ENCODE results near the gene RNF212. TPM values are rescaled to one million over a fixed set of nuclear protein-coding genes. Genes with fewer than 3 reads are reported as not detected.
"Not testable (repeated sequence)": the region's sequence is repeated elsewhere in the genome, so short reads cannot be mapped to it uniquely, and the experiment has no call there.

The RNF212 gene, protein sequence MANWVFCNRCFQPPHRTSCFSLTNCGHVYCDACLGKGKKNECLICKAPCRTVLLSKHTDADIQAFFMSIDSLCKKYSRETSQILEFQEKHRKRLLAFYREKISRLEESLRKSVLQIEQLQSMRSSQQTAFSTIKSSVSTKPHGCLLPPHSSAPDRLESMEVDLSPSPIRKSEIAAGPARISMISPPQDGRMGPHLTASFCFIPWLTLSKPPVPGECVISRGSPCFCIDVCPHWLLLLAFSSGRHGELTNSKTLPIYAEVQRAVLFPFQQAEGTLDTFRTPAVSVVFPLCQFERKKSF
- total RNA-seq: not detected in 2 replicates
- not detected for polyA plus RNA-seq (2012)

DNA sequence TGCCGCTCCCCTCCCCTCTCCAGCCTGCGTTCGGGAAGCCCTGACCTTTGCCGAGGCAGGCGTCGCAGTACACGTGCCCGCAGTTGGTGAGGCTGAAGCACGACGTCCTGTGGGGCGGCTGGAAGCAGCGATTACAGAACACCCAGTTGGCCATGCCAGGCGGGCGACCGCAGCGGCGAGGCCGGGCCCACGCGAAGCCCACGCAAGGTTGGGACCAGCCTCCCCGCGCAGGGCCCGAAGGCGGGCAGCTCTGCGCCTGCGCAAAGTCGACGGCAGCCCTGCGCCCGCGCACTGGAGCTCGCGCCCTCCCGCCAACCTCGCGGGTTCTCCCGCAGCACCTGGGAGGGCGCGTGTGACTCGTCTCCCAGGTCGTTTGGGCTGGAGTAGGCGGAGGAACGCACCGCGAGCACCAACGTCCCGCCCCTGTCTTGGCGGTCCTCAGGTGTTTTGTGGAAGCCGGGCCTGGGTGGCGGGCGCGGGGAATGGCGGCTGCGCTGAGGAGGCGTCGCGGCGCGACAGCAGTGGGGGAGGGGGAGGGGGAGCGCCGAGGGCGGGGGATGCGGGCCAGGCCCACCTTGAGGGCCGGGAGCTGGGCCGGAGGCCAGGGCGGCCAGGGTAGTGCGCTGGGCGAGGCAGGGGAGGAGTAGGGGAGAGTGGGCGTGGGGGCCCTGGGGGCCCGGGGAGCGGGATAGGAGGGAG, at the start of gene RNF212:
TSS of gene RNF212 (minus strand) at position 254 of the 699 bp plus-strand sequence. CDS start at position 154, 100 bp downstream.
- DNase-seq (ENCODE audit: low read depth): no peak

DNA sequence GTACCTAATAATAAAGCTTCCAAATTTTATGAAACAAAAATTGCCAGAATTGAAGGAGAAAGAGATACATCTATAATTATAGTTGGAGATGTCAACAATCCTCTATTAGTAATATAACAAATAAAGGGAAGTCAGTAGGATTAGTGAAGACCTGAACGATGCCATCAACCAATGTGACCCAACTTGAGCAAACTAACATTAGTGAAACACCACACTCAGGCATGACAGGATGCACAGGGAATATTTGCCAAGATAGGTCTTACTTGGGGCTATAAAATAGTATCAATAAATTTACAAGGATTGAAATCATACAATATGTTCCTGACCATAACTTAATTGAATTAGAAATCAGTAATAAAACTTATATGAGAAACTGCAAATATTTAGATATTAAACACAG, 47.0 kb upstream of the RNF212 start:
- no peak for DNase-seq (ENCODE audit: low read depth)

DNA sequence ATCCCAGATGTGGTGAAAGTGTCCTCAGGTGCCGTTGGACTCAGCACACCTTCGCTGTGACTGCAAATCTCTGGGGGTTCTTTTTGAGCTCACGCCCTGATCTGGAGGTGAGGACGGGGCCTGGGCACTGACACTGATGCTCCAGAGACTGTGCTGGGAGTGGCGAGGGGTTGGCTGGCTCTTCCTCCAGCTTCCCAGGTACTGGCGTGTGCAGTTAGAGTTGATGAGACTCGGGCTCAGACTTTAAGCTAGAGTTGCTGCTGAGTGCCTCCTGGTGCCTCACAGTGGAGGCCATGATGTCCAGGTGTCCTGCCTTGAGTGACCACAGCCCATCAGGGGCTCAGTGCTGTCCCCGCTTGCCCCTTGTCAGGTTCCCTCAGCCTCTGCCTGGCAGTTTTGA, 42.7 kb upstream of the RNF212 start:
- DNase-seq (ENCODE audit: low read depth): no peak

DNA sequence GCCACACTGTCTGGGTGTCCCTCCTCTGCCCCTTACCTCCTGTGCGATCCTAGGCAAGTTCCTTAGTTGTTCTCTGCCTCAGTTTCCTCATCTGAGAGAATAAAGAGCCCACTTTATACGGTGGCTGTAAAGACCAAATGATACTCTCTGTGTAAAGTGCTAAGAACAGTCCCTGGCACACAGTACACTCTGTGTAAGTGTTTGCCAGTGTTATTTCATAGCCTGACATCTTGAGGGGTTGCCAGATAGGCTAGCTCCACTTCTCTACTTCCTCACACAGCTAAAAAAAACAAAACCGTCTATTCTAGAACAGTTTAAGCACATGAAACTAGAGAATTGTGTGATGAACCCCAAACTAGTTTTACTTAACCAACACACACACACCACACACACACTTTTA, 42.0 kb upstream of the RNF212 start:
- no peak for DNase-seq (ENCODE audit: low read depth)

DNA sequence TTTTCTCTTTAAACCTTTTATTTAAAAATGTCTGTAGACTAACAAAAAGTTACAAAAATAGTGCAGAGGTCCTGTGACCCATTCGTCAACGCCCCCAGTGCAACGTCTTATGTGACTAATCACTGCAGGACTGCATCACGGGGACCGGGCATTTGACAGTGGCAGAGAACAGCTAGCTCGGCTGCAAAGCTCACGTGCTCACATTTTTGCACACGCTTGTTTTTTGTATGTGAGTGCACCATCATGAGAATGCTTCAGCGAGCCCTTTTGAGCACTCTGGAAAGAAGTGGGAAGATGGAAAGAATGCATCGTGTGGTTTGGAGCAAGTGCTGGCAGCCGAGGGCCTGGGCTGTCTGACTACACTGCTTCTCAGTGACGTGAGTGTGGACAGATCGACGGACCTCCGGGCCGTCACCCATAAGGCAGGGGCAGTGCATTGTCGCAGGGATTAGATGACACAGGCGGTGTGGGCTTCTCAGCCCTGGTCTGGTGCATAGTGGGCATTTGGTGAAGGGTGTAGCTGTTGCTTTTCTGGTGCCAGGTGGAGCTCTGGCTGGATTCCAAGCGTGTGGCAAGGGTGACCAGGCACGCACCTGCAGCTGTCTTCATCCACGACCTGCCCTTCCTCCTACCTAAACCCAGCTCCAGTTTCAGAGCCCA, 41.3 kb upstream of the RNF212 start:
- no peak for DNase-seq (ENCODE audit: low read depth)

DNA sequence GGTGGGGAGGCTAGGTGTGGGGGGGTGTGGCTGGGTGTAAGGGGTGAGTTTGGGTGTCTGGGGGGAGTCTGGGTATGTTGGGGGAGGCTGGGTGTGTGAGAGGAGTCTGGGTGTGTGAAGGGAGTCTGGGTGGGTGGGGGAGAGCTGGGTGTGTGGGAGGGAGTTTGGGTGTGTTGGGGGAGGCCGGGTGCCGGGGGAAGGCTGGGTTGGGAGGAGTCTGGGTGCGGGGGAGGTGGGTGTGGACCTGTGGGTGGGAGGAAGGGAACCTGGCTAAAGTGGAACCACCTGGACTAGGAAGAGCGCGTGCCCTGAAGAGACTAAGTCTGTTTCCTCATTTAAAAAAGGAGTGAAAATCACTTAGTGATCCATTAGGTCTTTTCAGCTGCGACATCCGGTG, 40.8 kb upstream of the RNF212 start:
- DNase-seq (ENCODE audit: low read depth): no peak

DNA sequence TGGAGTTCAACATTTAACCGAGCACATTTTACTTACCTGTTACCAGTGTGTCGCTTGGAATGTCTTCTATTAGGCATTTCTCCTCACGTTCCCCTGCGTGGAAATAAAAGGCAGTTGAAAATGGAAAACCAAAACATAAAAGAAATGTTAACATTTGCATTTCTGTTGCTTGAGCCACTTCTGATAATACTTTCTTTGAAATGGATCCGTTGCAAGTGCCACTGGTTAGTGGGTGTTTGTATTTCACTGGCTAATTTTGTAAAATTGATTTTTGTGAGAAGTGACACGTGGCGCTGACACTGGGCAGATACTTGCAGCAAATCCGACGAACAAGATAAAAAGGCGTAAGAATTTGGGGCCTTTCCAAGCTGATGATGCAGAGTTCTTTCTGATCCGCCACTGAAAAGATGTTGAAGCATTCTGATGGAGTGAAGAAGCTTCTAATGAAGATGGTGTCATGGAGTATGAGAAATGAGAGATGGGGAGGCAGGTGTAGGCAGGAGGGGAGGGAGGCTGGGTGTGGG, 40.3 kb upstream of the RNF212 start:
- DNase-seq (ENCODE audit: low read depth): no peak

DNA sequence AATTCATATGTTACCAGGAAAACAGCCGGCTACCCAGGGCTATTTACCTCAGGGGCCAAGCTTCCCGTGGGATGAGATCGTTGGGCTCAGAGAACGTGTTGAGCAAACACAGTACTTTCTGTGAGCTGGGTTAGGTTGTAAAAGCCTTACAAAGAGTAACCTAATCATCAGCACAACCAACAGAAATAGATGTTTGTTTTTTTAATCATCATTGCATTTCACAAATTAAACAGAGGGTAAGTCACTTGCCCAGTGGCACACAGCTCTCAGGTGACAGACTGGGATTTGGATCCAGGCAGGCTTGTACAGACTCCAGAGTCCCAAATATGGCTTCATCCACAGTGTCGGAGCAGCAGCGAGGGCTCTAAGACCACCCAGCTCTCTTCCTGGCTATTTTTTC, 38.9 kb upstream of the RNF212 start:
- DNase-seq (ENCODE audit: low read depth): no peak

DNA sequence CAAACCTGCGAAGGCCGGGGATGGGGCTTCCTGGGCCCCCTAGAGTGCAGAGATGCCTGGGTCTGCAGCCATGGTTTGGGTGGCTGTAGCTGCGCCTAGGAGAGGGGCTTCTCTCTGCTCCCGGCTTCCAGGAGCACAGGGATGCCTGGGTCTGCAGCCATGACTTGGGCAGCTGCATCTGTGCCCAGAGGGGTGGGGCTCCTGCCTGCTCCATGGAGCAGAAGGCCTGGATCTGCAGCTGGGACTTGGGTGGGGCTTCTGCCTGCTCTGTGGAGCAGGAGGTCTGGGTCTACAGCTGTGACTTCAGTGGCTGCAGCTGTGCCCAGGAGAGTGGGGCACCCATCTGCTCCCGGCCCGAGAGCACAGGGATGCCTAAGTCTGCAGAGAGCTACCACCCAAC, 38.2 kb upstream of the RNF212 start:
- DNase-seq (ENCODE audit: low read depth): no peak

DNA sequence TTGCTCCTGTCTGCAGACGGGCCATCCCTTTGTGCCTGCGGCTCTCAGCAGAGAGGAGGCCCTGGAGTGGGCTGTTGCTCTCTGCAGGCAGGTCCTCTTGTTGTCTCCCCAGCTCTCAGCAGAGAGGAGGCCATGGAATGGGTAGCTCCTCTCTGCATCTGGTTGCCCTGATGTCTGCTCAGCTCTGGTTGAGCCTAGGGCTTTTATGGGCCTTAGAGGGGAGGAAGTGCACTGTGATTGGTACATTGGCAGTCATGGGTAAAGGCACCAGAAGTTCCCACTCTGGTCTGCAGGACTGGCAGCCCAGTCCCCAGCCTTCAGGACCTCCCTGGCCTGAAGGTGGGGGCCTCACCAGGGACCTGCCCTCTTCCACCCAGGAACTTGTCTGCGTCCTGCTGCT, 37.5 kb upstream of the RNF212 start:
- DNase-seq (ENCODE audit: low read depth): no peak

DNA sequence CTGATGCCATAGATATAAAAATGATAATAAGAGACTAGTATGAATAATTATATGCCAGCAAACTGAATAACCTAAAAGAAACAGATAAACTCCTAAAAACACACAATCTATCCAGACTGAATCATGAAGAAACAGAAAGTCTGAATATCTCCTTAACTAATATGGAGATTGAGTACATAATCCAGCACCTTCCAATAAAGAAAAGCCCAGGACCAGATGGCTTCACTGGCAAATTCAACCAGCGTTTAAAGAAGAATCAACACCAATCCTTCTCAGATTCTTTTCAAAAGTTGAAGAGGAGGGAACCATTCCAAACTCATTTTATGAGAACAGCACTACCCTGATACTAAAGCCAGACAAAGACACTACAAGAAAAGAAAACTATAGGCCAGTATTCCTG, 26.5 kb upstream of the RNF212 start:
- no peak for DNase-seq (ENCODE audit: low read depth)

DNA sequence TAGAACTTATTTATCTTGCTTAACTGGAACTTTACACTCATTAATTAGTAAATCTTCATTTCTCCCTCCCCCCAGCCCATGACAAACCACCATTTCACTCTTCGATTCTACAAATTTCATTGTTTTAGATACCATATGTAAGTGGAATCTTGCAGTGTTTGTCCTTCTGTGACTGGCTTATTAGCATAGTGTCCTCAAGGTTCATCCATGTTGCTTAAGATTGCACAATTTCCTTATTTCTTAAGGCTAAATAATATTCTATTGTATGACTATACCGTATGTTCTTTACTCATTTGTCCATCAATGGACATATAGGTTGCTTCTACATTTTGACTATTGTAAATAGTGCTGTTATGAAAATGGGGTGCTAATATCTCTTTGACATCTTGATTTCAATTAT, 24.5 kb upstream of the RNF212 start:
- DNase-seq (ENCODE audit: low read depth): no peak

DNA sequence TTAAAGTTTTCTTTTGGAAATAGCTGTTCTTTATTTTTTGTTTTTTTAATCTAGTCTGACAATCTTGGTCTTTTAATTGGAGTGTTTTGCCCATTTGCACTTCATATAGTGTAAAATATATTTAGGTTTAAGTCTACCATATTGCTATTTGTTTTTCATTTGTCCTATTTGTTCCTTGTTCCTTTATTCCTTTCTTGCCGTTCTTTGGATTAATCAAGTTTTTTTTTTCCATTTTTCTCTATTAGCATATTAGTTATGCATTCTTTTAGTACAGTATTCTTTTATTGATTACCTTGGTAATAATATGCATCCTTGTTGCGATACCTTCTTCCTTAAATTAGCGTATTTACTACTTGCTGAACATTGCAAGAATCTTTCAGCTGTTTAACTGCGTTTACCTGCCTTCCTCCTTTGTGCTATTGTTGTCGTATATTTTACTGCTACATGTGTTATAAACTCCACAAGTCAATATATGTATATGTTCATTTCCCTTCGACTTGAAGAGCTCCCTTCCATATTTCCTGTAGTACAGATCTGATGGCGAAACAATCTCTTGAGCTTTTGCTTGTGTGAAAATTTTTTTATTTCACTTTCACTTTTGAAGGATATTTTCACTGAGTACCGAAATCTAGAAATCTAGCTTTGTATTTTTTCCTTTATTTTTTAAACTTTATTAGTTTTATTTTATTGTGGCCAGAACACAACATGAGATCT, 23.9 kb upstream of the RNF212 start:
- DNase-seq (ENCODE audit: low read depth): no peak

DNA sequence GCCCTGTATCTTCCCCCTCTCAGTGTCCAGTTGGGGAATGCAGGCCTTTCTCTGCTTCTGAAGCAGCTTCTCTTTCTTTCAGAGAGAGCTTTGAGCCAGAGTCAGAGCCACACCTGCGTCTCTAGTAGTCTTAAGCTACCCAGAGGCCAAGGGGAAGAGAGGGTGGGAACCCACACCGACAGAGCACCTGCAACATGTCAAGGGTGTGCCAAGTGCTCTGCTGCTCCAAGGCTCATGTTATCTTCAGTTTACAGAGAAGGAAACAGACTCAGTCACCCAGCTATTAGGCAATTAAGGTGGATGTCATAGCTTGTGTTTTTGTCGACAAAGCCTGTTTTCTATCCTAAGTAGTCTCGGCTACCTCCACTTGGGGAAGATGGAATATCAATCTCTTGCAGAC, 22.7 kb upstream of the RNF212 start:
- no peak for DNase-seq (ENCODE audit: low read depth)

DNA sequence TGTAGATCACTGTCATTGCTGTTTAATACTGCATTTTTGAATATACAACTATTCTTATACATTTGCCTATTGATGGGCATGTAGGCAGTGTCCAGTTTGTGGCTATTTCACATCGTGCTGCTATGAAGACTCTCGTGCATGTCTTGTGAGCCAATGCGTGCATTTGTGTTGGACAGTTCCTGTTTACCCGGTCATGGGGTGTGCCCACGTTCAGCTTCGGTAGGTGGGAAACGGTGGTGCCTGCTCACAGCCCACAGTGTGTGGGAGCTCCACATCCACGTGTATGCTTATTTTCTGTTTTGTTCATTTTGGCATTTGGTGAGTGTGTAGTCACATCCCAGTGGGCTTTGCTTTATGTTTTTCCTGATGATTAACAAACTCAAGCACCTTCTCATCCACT, 19.7 kb upstream of the RNF212 start:
- no peak for DNase-seq (ENCODE audit: low read depth)

DNA sequence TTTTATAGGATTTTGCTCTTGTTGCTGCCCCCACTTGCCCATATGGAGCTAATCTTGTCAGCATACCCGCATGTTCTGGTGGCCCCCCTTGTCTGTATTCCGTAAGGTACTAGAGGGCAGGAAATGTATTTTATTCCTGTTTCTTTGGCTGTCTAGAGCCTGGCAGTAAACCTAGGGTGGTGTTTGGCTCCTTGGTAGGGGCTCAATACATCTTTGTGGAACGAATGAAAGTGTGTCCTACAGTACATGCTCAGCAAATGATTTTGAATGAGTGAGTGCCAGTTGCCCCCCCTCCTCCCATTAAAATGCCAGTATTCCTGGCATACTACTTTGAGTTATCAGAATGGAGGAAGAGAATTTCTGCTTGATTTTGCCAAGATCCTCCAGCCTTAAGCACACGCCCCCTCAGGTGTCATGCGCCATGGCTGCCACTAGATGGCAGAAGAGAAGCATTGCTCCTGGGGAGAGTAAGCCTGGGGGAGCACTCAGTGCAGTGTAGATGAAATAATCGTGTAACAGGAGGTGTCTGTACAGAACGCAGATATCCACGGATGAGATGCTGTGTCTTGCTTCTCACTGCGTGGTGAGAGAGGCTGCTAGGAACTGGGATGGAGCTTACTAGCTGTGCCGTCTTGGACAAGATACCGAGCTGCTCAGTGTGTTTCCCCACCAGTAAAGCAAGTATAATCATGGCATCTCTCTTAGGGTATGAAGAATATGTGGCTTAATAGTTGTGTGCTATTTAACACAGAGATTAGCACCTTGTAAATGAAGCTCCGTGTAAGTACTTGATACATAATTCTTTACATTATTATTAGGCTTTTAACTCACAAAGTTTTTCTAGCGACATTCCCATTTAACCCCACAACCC, 17.2 kb upstream of the RNF212 start:
- peak; percentile 84 for DNase-seq (ENCODE audit: low read depth)

DNA sequence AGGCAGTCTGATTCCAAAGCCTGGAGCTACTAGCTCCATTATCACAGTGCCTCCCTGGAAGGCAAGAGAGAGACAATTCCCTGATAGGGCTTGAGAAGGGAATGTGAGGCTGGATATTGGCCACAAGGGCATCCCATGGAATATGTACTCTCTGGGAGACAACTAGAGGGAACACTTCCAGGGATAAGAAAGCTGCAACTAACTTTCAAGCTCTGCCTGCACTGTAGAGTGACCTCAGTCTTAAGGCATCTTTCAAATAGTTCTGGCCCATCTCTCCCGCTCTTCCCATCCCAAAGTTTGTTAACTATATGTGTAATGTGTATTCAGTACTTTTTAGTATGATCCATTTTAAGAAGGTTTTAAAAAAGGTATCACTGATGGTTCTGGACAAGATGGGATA, 13.1 kb upstream of the RNF212 start:
- no peak for DNase-seq (ENCODE audit: low read depth)

DNA sequence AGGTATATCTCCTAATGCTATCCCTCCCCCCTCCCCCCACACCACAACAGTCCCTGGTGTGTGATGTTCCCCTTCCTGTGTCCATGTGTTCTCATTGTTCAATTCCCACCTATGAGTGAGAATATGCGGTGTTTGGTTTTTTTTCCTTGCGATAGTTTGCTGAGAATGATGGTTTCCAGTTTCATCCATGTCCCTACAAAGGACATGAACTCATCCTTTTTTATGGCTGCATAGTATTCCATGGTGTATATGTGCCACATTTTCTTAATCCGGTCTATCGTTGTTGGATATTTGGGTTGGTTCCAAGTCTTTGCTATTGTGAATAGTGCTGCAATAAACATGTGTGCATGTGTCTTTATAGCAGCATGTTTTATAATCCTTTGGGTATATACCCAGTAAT, 12.1 kb upstream of the RNF212 start:
- DNase-seq (ENCODE audit: low read depth): not testable (repeated sequence)

DNA sequence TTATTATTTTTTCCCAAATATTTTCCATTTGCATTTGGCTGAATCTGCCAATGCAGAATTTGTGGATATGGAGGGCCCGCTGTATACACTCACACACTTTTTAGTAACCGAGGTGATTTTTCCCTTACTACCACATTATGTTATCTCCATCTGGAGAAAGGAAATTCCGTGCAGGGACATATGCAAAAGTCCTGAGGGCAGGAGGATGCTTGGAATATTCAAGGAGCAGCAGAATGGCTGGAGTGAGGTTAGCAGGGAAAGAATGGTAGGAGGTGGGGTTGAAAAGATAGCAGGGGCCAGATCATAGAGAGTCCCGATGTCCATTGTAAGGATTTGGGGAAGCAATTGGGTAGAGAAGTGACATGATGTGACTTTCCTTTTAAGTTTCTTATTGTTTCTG, 11.5 kb upstream of the RNF212 start:
- DNase-seq (ENCODE audit: low read depth): no peak

DNA sequence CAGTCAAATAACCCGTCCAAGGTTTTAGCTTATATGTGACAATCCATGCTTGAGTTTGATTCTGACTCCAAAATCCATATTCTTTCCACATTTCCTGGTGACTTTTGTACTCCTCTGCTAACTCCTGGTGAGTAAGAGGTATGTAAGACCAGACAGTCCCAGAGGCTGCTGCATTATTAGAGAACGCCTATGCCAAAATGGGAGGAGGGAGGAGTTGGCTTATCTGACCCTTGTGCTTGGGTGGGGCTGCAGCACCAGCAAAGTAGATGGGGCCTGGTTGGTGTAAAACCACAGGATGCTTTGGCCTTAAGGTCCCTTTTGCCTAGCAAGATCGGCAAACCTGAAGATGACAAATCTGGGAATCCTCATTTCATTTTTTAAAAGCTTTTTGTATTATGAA, 9.1 kb upstream of the RNF212 start:
- DNase-seq (ENCODE audit: low read depth): no peak

DNA sequence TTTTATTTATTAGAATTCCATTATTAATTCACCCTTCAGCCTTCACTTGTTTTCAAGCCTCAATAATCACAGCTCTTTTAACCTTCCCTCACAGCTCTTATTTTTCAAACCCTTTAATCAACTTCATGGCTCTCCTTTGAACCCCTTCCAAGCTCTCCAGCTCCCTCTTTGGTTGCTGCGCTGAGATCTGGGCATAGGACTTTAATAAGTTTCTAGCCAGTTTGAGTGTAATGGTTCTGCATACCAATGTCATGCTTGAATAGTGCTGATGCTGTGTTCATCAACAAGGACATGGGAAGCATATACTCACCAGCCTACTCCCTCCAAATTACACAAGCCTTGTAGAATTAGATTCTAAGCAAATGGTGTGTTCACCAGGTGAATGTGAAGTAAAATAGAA, 3.5 kb upstream of the RNF212 start:
- peak; percentile 16 for DNase-seq (ENCODE audit: low read depth)
